SK-N-SH (cell line): ENCODE data around the gene SMARCC2. TPM values are rescaled to one million over a fixed set of nuclear protein-coding genes. Genes with fewer than 3 reads are reported as not detected.

Source experiments
- CTCF ChIA-PET: fragments of 300-600, 350-600 bp; formaldehyde crosslinking; extraction: SDS; loops from one replicate; lab custom pipeline; 2021; lab: Yijun Ruan, JAX
- POLR2A ChIA-PET: fragments of 350-600 bp; sonication (Branson Sonifier 250); formaldehyde crosslinking; extraction: SDS; loops from one replicate; lab custom pipeline; 2020; ENCODE audit warnings: antibody characterized with exemption, inconsistent platforms; lab: Yijun Ruan, JAX
- DNase-seq: peaks from one replicate; pipeline ENCODE4 v3.0.0; 2012
- H2AFZ ChIP-seq: fragments of 200-600 bp; sonication (generic); 2 replicates; pipeline ENCODE4 v1.8.1; 2016; ENCODE audit warnings: antibody characterized with exemption, mild to moderate bottlenecking, low read depth
- H3F3A ChIP-seq: fragments of 200-600 bp; sonication (generic); replicated peaks from 2 replicates; pipeline ENCODE3; 2016; ENCODE audit warnings: antibody characterized with exemption, mild to moderate bottlenecking; ENCODE audit not compliant: insufficient read depth
- H3K27ac ChIP-seq, 2 experiments: fragments of 200-500 bp in 1 of 2; fragments of 200-600 bp in 1 of 2; sonication (Bioruptor generic) in 1 of 2; sonication (generic), shearing (Covaris generic) in 1 of 2; 2 replicates each; pipeline versions ENCODE4 v1.5.1 to v1.6.1; 2014 to 2016; ENCODE audit warnings: low read depth in 2 of 2, inconsistent platforms in 1 of 2, low read length in 1 of 2, mild to moderate bottlenecking in 1 of 2, mixed read lengths in 1 of 2
- H3K27me3 ChIP-seq: fragments of 200-600 bp; sonication (generic), shearing (Covaris generic); 2 replicates; pipeline ENCODE4 v1.6.1; 2016; ENCODE audit warnings: mixed run types; ENCODE audit not compliant: insufficient read depth
- H3K36me3 ChIP-seq, 2 experiments: fragments of 200-500 bp in 1 of 2; fragments of 200-600 bp in 1 of 2; sonication (Bioruptor generic) in 1 of 2; sonication (generic) in 1 of 2; replicated peaks in 1 of 2; 2 replicates each; pipeline versions ENCODE3 to v1.5.1; 2014 to 2016; ENCODE audit warnings: low read length in 1 of 2, mild to moderate bottlenecking in 1 of 2; ENCODE audit not compliant: insufficient read depth in 2 of 2, control insufficient read depth in 1 of 2
- H3K4me1 ChIP-seq, 2 experiments: fragments of 200-500 bp in 1 of 2; fragments of 200-600 bp in 1 of 2; sonication (Bioruptor generic) in 1 of 2; sonication (generic), shearing (Covaris generic) in 1 of 2; 2 replicates each; pipeline versions ENCODE4 v1.5.1 to v1.6.1; 2014 to 2016; ENCODE audit warnings: low read depth in 1 of 2, low read length in 1 of 2, mixed run types in 1 of 2; ENCODE audit not compliant: insufficient read depth in 2 of 2, control insufficient read depth in 1 of 2
- H3K4me2 ChIP-seq: fragments of 200-600 bp; sonication (generic), shearing (Covaris generic); 2 replicates; pipeline ENCODE4 v1.6.1; 2017; ENCODE audit warnings: mixed run types
- H3K4me3 ChIP-seq, 2 experiments: fragments of 200-500 bp in 1 of 2; fragments of 200-600 bp in 1 of 2; sonication (Bioruptor generic) in 1 of 2; sonication (generic), shearing (Covaris generic) in 1 of 2; 2 replicates each; pipeline versions ENCODE4 v1.5.1 to v1.8.1; 2014 to 2016; ENCODE audit warnings: low read depth in 2 of 2, inconsistent platforms in 1 of 2, low read length in 1 of 2, mild to moderate bottlenecking in 1 of 2, mixed read lengths in 1 of 2, moderate library complexity in 1 of 2
- H3K79me2 ChIP-seq: fragments of 200-600 bp; sonication (generic); 2 replicates; pipeline ENCODE4 v1.8.1; 2017; ENCODE audit warnings: mild to moderate bottlenecking; ENCODE audit not compliant: insufficient read depth
- H3K9ac ChIP-seq: fragments of 200-600 bp; sonication (generic); 2 replicates; pipeline ENCODE4 v1.6.1; 2017; ENCODE audit warnings: mixed run types
- H3K9me2 ChIP-seq: fragments of 200-600 bp; sonication (generic); 2 replicates; pipeline ENCODE4 v1.6.1; 2017; ENCODE audit warnings: mixed run types
- H3K9me3 ChIP-seq: fragments of 200-600 bp; sonication (generic); 2 replicates; pipeline ENCODE4 v1.6.1; 2017; ENCODE audit warnings: mixed run types, mild to moderate bottlenecking, moderate library complexity
- H4K20me1 ChIP-seq: fragments of 200-600 bp; sonication (generic); 2 replicates; pipeline ENCODE4 v1.6.1; 2017; ENCODE audit warnings: mild to moderate bottlenecking, mixed run types; ENCODE audit not compliant: insufficient read depth
- CTCF ChIP-seq: fragments of 200-600 bp; sonication (generic); IDR thresholded peaks from 2 replicates; pipeline ENCODE4 v1.6.1; 2017; ENCODE audit warnings: antibody characterized with exemption, mild to moderate bottlenecking, moderate library complexity
- FOSL2 ChIP-seq: IDR thresholded peaks from 2 replicates; pipeline ENCODE4 v1.4.0; 2012; ENCODE audit warnings: low read depth, mild to moderate bottlenecking, moderate library complexity, borderline replicate concordance
- FOXJ3 ChIP-seq: sonication (generic); formaldehyde crosslinking; IDR thresholded peaks from 2 replicates; pipeline ENCODE4 v1.5.1; 2020; ENCODE audit warnings: mild to moderate bottlenecking, missing genetic modification reagents
- MEF2A ChIP-seq: IDR thresholded peaks from 2 replicates; pipeline ENCODE4 v1.4.0; 2012; ENCODE audit warnings: low read depth, borderline replicate concordance
- NFIC ChIP-seq: IDR thresholded peaks from 2 replicates; pipeline ENCODE4 v1.4.0; 2012; ENCODE audit warnings: borderline replicate concordance
- NRF1 ChIP-seq: IDR thresholded peaks from 2 replicates; pipeline ENCODE4 v1.6.1; 2012; ENCODE audit warnings: low read depth, mild to moderate bottlenecking, low read length
- RAD21 ChIP-seq: IDR thresholded peaks from 2 replicates; pipeline ENCODE4 v1.6.1; 2012; ENCODE audit warnings: mild to moderate bottlenecking, low read length
- RCOR1 ChIP-seq: fragments of 150-350 bp; IDR thresholded peaks from 2 replicates; pipeline ENCODE4 v1.6.1; 2017; ENCODE audit warnings: antibody characterized with exemption, low read length
- SIN3A ChIP-seq: IDR thresholded peaks from 2 replicates; pipeline ENCODE4 v1.6.1; 2012; ENCODE audit warnings: low read depth, mild to moderate bottlenecking, low read length, moderate library complexity, borderline replicate concordance
- WGBS: methylation state at CpG from one replicate; pipeline ENCODE4 v1.1.6; 2017; ENCODE audit warnings: low lambda C conversion rate; 5-methylcytosine and 5-hydroxymethylcytosine counted together
- polyA plus RNA-seq, 3 experiments: library from polyadenylated mRNA; depleted of rRNA; stranded (reverse); fragments of >200 nt; gene quantifications; 2 replicates each; pipeline ENCODE4 v1.2.3, GENCODE V29; 2012
- TF ChIP-seq, protein P1 (sequence below): IDR thresholded peaks from 2 replicates; pipeline ENCODE4 v1.6.1; 2012; ENCODE audit warnings: mild to moderate bottlenecking, low read depth, low read length, moderate library complexity

Gene SMARCC2
- polyA plus RNA-seq, 1 of the 3 experiments (the other 2 are of a cell fraction): 64.3 TPM

GRCh38 chr12:56178347-56178746 lies 10.9 kb downstream of the SMARCC2 start:
- TF ChIP-seq FOXJ3 (CRISPR knock-in tag): no peak
- TF ChIP-seq NRF1: no peak
- H2AFZ ChIP-seq: no peak overlapping the region
- peaks cover 5% of the 10 kb centered on the region for H3F3A ChIP-seq
- H4K20me1 ChIP-seq: no peaks in the 10 kb centered on the region
- H3K4me3 ChIP-seq: no peak overlapping the region
- no peaks in the 10 kb centered on the region for H3K27me3 ChIP-seq
- no peak overlapping the region for H3K27ac ChIP-seq
- WGBS: 92% methylated on average over 3 of the region's 3 CpGs
- POLR2A ChIA-PET: no interaction called here
- H3K9ac ChIP-seq: no peak overlapping the region
- no peaks in the 10 kb centered on the region for H3K9me2 ChIP-seq
- H3K9me3 ChIP-seq: no peaks in the 10 kb centered on the region
- H3K4me1 ChIP-seq: no peaks in the 10 kb centered on the region
- CTCF ChIA-PET: interaction anchor here (4.3 kb wide), 1 partner anchor 10 kb away, joined by 30 read pairs; the partner anchor contains the start of gene SMARCC2
- peaks cover 62 to 70% of the 10 kb centered on the region in 2 experiments for H3K36me3 ChIP-seq
- no peak for DNase-seq
- peaks cover 5% of the 10 kb centered on the region; the same call in 1 of the 2 replicates for H3K79me2 ChIP-seq
- H3K4me2 ChIP-seq: no peak overlapping the region

- no peak overlapping the region for H2AFZ ChIP-seq
- H3K9ac ChIP-seq: no peak overlapping the region
- H4K20me1 ChIP-seq: no peaks in the 10 kb centered on the region
- H3K9me3 ChIP-seq: no peaks in the 10 kb centered on the region
- ChIA-PET POLR2A (interaction anchor here (1.0 kb wide), 1 partner anchor 12 kb away, joined by 4 read pairs; no protein-coding TSS in a partner anchor), CTCF (interaction anchor here (1.0 to 1.4 kb wide), 3 partner anchors 17 to 55 kb away, joined by 4 to 8 read pairs (median 4); partner anchors contain the start of genes SMARCC2 and ZC3H10)
- H3K9me2 ChIP-seq: no peaks in the 10 kb centered on the region
- H3K36me3 ChIP-seq: peaks cover 65 to 67% of the 10 kb centered on the region in 2 experiments
- H3K4me1 ChIP-seq: no peaks in the 10 kb centered on the region
- peaks cover 13% of the 10 kb centered on the region for H3F3A ChIP-seq
- TF ChIP-seq, protein P1, sequence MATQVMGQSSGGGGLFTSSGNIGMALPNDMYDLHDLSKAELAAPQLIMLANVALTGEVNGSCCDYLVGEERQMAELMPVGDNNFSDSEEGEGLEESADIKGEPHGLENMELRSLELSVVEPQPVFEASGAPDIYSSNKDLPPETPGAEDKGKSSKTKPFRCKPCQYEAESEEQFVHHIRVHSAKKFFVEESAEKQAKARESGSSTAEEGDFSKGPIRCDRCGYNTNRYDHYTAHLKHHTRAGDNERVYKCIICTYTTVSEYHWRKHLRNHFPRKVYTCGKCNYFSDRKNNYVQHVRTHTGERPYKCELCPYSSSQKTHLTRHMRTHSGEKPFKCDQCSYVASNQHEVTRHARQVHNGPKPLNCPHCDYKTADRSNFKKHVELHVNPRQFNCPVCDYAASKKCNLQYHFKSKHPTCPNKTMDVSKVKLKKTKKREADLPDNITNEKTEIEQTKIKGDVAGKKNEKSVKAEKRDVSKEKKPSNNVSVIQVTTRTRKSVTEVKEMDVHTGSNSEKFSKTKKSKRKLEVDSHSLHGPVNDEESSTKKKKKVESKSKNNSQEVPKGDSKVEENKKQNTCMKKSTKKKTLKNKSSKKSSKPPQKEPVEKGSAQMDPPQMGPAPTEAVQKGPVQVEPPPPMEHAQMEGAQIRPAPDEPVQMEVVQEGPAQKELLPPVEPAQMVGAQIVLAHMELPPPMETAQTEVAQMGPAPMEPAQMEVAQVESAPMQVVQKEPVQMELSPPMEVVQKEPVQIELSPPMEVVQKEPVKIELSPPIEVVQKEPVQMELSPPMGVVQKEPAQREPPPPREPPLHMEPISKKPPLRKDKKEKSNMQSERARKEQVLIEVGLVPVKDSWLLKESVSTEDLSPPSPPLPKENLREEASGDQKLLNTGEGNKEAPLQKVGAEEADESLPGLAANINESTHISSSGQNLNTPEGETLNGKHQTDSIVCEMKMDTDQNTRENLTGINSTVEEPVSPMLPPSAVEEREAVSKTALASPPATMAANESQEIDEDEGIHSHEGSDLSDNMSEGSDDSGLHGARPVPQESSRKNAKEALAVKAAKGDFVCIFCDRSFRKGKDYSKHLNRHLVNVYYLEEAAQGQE: no peak
- TF ChIP-seq SIN3A: no peak
- TF ChIP-seq MEF2A: no peak
- TF ChIP-seq RCOR1: no peak
- no peak for TF ChIP-seq CTCF
- no peak for TF ChIP-seq RAD21
- no peak for TF ChIP-seq NFIC
- no peak for TF ChIP-seq FOXJ3 (CRISPR knock-in tag)
- TF ChIP-seq FOSL2: no peak
- WGBS: 94% methylated on average over 7 of the region's 7 CpGs
- H3K27ac ChIP-seq: no peak overlapping the region
- no peaks in the 10 kb centered on the region for H3K27me3 ChIP-seq
- H3K4me2 ChIP-seq: no peak overlapping the region
- no peak for DNase-seq
- H3K79me2 ChIP-seq: no peaks in the 10 kb centered on the region
- no peak overlapping the region for H3K4me3 ChIP-seq
Measured at GRCh38 chr12:56172839-56173238, 16.4 kb downstream of the SMARCC2 start.
